K562 (cell line): Measurements from ENCODE around the gene NCOR2. TPM values are rescaled to one million over a fixed set of nuclear protein-coding genes. Genes with fewer than 3 reads are reported as not detected.

ENCODE experiments used
- ATAC-seq: fragments of 200-7000 bp; cut with Tn5 transposase; 3 replicates; pipeline ENCODE4 v1.9.1; 2020; ENCODE audit warnings: moderate library complexity
- BruUV-seq: library from RNA; stranded (reverse); fragments of 400-500 nt; replicated peaks from 2 replicates; lab custom pipeline; 2021; lab: Mats Ljungman, UMichigan
- CTCF ChIA-PET: fragments of 300-600 bp; formaldehyde crosslinking; extraction: SDS; loops from one replicate; lab custom pipeline; 2021; ENCODE audit warnings: low intra/inter-chr PET ratio; lab: Yijun Ruan, JAX
- POLR2A ChIA-PET: fragments of 300-600, 350-650 bp; sonication (Branson Sonifier 250); formaldehyde crosslinking; extraction: SDS; loops from one replicate; lab custom pipeline; 2021; ENCODE audit warnings: antibody characterized with exemption, inconsistent platforms; lab: Yijun Ruan, JAX
- DNase-seq, 4 experiments: peaks; one replicate each; pipeline versions ENCODE4 v3.0.0 to v3.0.0-alpha.2; 2011 to 2018; ENCODE audit warnings: low spot score in 3 of 4, mixed read lengths in 3 of 4; ENCODE audit errors: extremely low read depth in 1 of 4
- FAIRE-seq: peaks from 2 replicates; lab custom pipeline; 2011; peaks lifted over from hg19 to GRCh38; lab: Jason Lieb, UNC
- H2AFZ ChIP-seq: 2 replicates; pipeline ENCODE4 v1.6.0; 2011; ENCODE audit warnings: low read depth, low read length, control low read depth, inconsistent platforms
- H3K27ac ChIP-seq: fragments of 200-600 bp; 3 replicates; pipeline ENCODE4 v1.8.0; 2011; ENCODE audit warnings: low read depth, mild to moderate bottlenecking, control low read depth, inconsistent platforms, low read length, moderate library complexity, mixed read lengths; ENCODE audit errors: extremely low read depth
- H3K27me3 ChIP-seq, 2 experiments: fragments of 300-600 bp in 1 of 2; 2 replicates in 1 of 2; 3 replicates in 1 of 2; pipeline versions ENCODE4 v1.6.0 to v1.8.0; 2011; ENCODE audit warnings: inconsistent platforms in 2 of 2, low read length in 2 of 2, mild to moderate bottlenecking in 1 of 2, mixed read lengths in 1 of 2, moderate library complexity in 1 of 2; ENCODE audit not compliant: control insufficient read depth in 2 of 2, insufficient read depth in 2 of 2
- H3K36me3 ChIP-seq: fragments of 300-600 bp; 3 replicates; pipeline ENCODE4 v1.8.0; 2011; ENCODE audit warnings: mild to moderate bottlenecking, low read length, inconsistent platforms; ENCODE audit not compliant: control insufficient read depth, insufficient read depth
- H3K4me1 ChIP-seq, 2 experiments: fragments of 200-600 bp in 1 of 2; replicated peaks in 1 of 2; 2 replicates in 1 of 2; 3 replicates in 1 of 2; pipeline versions ENCODE4 v1.5.1 to v1.8.0; 2011; ENCODE audit warnings: inconsistent platforms in 2 of 2, low read length in 2 of 2, mild to moderate bottlenecking in 1 of 2, mixed read lengths in 1 of 2, moderate library complexity in 1 of 2; ENCODE audit not compliant: control insufficient read depth in 2 of 2, insufficient read depth in 2 of 2
- H3K4me2 ChIP-seq: 2 replicates; pipeline ENCODE4 v1.6.1; 2011; ENCODE audit warnings: low read length, control low read depth, inconsistent platforms, mixed read lengths; ENCODE audit not compliant: insufficient read depth
- H3K4me3 ChIP-seq: fragments of 200-600 bp; sonication (generic), shearing (Covaris generic); 2 replicates; pipeline ENCODE4 v1.5.1; 2016; ENCODE audit warnings: control low read depth, inconsistent platforms
- H3K79me2 ChIP-seq: fragments of 200-600 bp; 3 replicates; pipeline ENCODE4 v1.8.0; 2011; ENCODE audit warnings: low read length, inconsistent platforms; ENCODE audit not compliant: control insufficient read depth, insufficient read depth
- H3K9ac ChIP-seq, 2 experiments: 2 replicates each; pipeline versions ENCODE4 v1.6.0 to v1.6.1; 2011; ENCODE audit warnings: low read depth in 2 of 2, low read length in 2 of 2, control low read depth in 1 of 2, inconsistent platforms in 1 of 2, mild to moderate bottlenecking in 1 of 2, mixed read lengths in 1 of 2; ENCODE audit not compliant: insufficient read depth in 1 of 2
- H3K9me1 ChIP-seq: one replicate; pipeline ENCODE4 v1.6.0; 2011; ENCODE audit warnings: inconsistent platforms, mild to moderate bottlenecking, low read length, moderate library complexity; ENCODE audit not compliant: control insufficient read depth, insufficient read depth
- H3K9me3 ChIP-seq: replicated peaks from 2 replicates; pipeline ENCODE4 v1.5.1; 2011; ENCODE audit warnings: low read depth, low read length, inconsistent platforms; ENCODE audit not compliant: control insufficient read depth, insufficient read depth
- H4K20me1 ChIP-seq: replicated peaks from 2 replicates; pipeline ENCODE4 v1.6.1; 2011; ENCODE audit warnings: low read length, inconsistent platforms, mixed read lengths; ENCODE audit not compliant: control insufficient read depth, insufficient read depth
- IRF2 ChIP-seq: sonication (generic); formaldehyde crosslinking; IDR thresholded peaks from 2 replicates; pipeline ENCODE4 v1.8.1; 2022; ENCODE audit warnings: mild to moderate bottlenecking, missing genetic modification reagents
- NFXL1 ChIP-seq: fragments of 450-650 bp; formaldehyde crosslinking; IDR thresholded peaks from 2 replicates; pipeline ENCODE4 v1.4.0; 2021; ENCODE audit warnings: mild to moderate bottlenecking
- RBM39 ChIP-seq: fragments of 200-400 bp; formaldehyde crosslinking; optimal IDR thresholded peaks from 2 replicates; pipeline ENCODE3; 2018; ENCODE audit warnings: low read depth, low read length
- ZNF12 ChIP-seq: sonication (generic); formaldehyde crosslinking; IDR thresholded peaks from 2 replicates; pipeline ENCODE4 v1.4.0; 2020; ENCODE audit warnings: mild to moderate bottlenecking, missing genetic modification reagents
- WGBS: fragments of 100-300 bp; shearing (Covaris generic); methylation state at CpG from one replicate; pipeline ENCODE4 v1.1.6; 2016; ENCODE audit warnings: low coverage, mixed read lengths; ENCODE audit not compliant: insufficient coverage; ENCODE audit errors: missing lambda C conversion rate; 5-methylcytosine and 5-hydroxymethylcytosine counted together
- in situ Hi-C: fragments of 300-500 bp; cut with MboI; formaldehyde crosslinking; loops from 4 replicates; pipeline ENCODE4 v1.15.0; 2018; ENCODE audit warnings: inconsistent platforms, mixed read lengths
- intact Hi-C: fragments of 100-400 bp; cut with micrococcal nuclease; formaldehyde crosslinking; loops from 2 replicates; pipeline ENCODE4 v1.14.2; 2022
- polyA plus RNA-seq, 8 experiments: library from polyadenylated mRNA; depleted of rRNA in 4 of 8; stranded (reverse) in 5 of 8; unstranded in 3 of 8; fragments of >200 nt; fragmentation: Nextera tagmentation in 2 of 8; fragmentation: Illumina TruSeq in 1 of 8; extraction: Ambion mirVana in 2 of 8; extraction: Trizol in 1 of 8; gene quantifications; 2 replicates each; pipeline versions ENCODE4 v1.2.1 to v1.2.3, GENCODE V29; 2011 to 2014; ENCODE audit warnings: inconsistent platforms in 1 of 8, missing spikeins in 1 of 8
- total RNA-seq, 7 experiments: library from RNA; depleted of rRNA in 6 of 7; stranded (reverse); fragments of >200 nt in 6 of 7; fragmentation: Illumina TruSeq in 2 of 7; extraction: Trizol in 2 of 7; gene quantifications; 2 replicates each; pipeline versions ENCODE4 v1.2.1 to v1.2.3, GENCODE V29; 2011 to 2021; ENCODE audit warnings: low replicate concordance in 1 of 7
- TF ChIP-seq, protein P1 (sequence below): fragments of 250-450 bp; sonication (Bioruptor Pico); IDR thresholded peaks from 2 replicates; pipeline ENCODE4 v1.4.0; 2020; ENCODE audit warnings: borderline replicate concordance

NCOR2 gene
- total and polyA plus RNA-seq, 9 of the 15 experiments (the other 6 are each of a cell fraction or from before 2014, with no cell fraction given) = 0.18 to 126 (median 8.4) TPM

DNA sequence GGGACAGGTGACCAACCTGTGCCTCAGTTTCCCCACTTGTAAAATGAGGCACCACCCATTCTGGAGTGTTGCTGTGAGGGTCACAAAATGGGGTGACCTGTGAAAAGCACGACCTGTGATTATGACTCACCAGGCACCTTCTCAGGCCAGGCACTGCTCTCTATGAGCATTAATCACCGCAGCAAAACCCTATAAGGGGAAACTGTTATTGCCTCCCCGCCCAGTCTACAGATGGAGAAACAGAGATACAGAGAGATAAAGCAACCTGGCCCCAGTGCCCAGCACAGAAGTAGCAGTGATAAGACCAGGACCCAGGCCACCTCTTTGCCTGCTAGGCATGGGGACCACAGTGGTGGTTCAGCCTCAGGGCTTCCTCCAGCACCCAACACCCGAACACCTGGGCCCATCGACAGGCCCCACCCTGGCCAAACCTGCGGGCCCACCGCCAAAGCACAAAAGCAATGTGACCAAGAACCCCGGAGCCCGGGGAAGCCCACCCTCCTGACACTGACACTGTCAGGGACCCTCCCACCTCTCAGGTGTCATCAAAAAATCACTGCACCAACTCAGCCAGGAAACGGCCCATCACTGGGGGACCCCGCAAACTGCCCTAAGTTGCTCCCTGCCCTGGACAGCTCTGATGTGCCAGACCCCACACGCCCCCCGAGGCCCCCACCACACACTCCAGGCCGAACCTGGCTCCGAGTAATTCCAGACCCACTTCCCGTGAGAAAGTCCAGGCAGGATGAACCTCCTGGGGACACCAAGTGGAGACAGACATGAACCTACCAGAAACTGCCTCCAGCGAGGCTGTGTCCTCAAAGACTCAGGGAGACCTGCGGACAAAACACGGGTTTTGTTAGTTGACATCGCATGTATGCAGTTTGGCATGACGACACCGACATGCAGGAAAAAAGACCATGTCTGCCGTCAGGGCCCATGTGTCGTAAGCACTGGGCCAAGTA is 32.4 kb downstream of the NCOR2 start:
- Histone ChIP-seq H3K27me3 (no peaks in the 10 kb centered on the region), H3K9me1 (peaks cover 3% of the 10 kb centered on the region), H3K9me3 (no peaks in the 10 kb centered on the region), H3K36me3 (peaks cover 6% of the 10 kb centered on the region; the same call in 1 of the 3 replicates), H2AFZ (no peak overlapping the region), H3K9ac (no peak overlapping the region), H3K4me1 (peaks cover 0 to 62% of the 10 kb centered on the region in 2 experiments; a peak in 4 of 5 replicates), H3K27ac (no peak overlapping the region), H4K20me1 (peaks cover 49% of the 10 kb centered on the region), H3K79me2 (peaks cover 63% of the 10 kb centered on the region), H3K4me2 (no peak overlapping the region), H3K4me3 (no peak overlapping the region)
- BruUV-seq = no TSS peak
- TF ChIP-seq RBM39 (no peak), NFXL1 (CRISPR knock-in tag) (no peak), ZNF12 (CRISPR knock-in tag) (no peak), IRF2 (CRISPR knock-in tag) (no peak)
- TF ChIP-seq, protein P1, sequence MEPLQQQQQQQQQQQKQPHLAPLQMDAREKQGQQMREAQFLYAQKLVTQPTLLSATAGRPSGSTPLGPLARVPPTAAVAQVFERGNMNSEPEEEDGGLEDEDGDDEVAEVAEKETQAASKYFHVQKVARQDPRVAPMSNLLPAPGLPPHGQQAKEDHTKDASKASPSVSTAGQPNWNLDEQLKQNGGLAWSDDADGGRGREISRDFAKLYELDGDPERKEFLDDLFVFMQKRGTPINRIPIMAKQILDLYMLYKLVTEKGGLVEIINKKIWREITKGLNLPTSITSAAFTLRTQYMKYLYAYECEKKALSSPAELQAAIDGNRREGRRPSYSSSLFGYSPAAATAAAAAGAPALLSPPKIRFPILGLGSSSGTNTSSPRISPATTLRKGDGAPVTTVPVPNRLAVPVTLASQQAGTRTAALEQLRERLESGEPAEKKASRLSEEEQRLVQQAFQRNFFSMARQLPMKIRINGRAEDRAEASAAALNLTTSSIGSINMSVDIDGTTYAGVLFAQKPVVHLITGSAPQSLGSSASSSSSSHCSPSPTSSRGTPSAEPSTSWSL (CRISPR knock-in tag) = no peak
- ChIA-PET POLR2A (interaction anchor here (0.7 kb wide), 1 partner anchor 262 kb away, joined by 3 read pairs; no protein-coding TSS in a partner anchor), CTCF (no interaction called here)
- in situ Hi-C loops (no loop called here), intact Hi-C loops (no loop called here)
- no peak for DNase-seq
- FAIRE-seq = no peak
- no peak for ATAC-seq
- WGBS = 68% methylated on average over 22 of the region's 24 CpGs
